GM12875 (cell line): ENCODE results near the gene KREMEN1.
"Not testable (repeated sequence)": the region's sequence is repeated elsewhere in the genome, so short reads cannot be mapped to it uniquely, and the experiment has no call there.

ENCODE experiments used
- H3K4me3 ChIP-seq: one replicate; pipeline ENCODE4 v1.5.1; 2011; ENCODE audit warnings: low read depth, low read length, control low read depth
- CTCF ChIP-seq: IDR thresholded peaks from 2 replicates; pipeline ENCODE4 v1.5.1; 2011; ENCODE audit warnings: low read depth, mild to moderate bottlenecking, control low read depth, inconsistent platforms, low read length, moderate library complexity, borderline replicate concordance; ENCODE audit not compliant: insufficient read depth

The KREMEN1 gene

GRCh38 chr22:29079218-29079901 lies 6.5 kb downstream of the KREMEN1 start:
- TF ChIP-seq CTCF = no peak

GRCh38 chr22:29080106-29080975 lies 7.5 kb downstream of the KREMEN1 start:
- H3K4me3 ChIP-seq = no peak overlapping the region
- no peak for TF ChIP-seq CTCF

More at GRCh38 chr22:29079218-29079901, 6.5 kb downstream of the KREMEN1 start:
- H3K4me3 ChIP-seq = no peak overlapping the region

- no peak for TF ChIP-seq CTCF
- H3K4me3 ChIP-seq = no peak overlapping the region
Observed at GRCh38 chr22:29081517-29082236, 8.8 kb downstream of the KREMEN1 start.

- no peak overlapping the region for H3K4me3 ChIP-seq
- TF ChIP-seq CTCF = no peak
Observed at GRCh38 chr22:29082826-29083545, 10.2 kb downstream of the KREMEN1 start.

- H3K4me3 ChIP-seq = not testable (repeated sequence)
Observed at GRCh38 chr22:29083576-29083932, 10.7 kb downstream of the KREMEN1 start.

- TF ChIP-seq CTCF = no peak
Observed at GRCh38 chr22:29083933-29084591, 11.2 kb downstream of the KREMEN1 start.

More at GRCh38 chr22:29083933-29084591, 11.2 kb downstream of the KREMEN1 start:
- H3K4me3 ChIP-seq = no peak overlapping the region
